COLO829 (cell line): ENCODE measurements around the gene KIF16B.
"Not testable (repeated sequence)": the region's sequence is repeated elsewhere in the genome, so short reads cannot be mapped to it uniquely, and the experiment has no call there.

ENCODE experiments used
- DNase-seq: peaks from one replicate; pipeline ENCODE4 v3.0.0; 2012; ENCODE audit warnings: low spot score

Gene KIF16B

GRCh38 chr20:16522651-16523050, 50.6 kb downstream of the KIF16B start:
- DNase-seq: not testable (repeated sequence)

DNA sequence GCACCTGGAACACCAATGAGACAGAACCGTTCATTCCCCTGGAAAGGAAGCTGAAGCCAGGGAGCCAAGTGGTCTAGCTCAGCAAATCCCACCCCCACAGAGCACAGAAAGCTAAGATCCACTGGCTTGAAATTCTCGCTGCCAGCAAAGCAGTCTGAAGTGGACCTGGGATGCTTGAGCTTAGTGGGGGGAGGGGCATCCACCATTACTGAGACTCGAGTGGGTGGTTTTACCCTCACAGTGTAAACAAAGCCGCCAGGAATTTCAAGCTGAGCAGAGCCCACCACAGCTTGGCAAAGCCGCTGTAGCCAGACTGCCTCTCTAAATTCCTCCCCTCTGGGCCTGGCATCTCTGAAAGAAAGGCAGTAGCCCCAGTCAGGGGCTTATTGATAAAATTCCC, 53.1 kb downstream of the KIF16B start:
- no peak for DNase-seq

DNA sequence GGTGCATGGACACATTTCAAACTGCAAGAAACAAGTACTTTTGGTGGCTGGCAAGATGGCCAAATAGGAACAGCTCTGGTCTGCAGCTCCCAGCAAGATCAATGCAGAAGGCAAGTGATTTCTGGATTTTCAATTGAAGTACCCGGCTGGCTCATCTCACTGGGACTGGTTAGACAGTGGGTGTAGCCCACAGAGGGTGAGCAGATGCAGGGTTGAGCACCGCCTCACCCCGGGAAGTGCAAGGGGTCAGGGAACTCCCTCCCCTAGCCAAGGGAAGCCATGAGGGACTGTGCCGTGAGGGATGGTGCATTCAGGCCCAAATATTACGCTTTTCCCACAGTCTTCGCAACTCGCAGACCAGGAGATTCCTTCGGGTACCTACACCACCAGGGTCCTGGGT, 53.6 kb downstream of the KIF16B start:
- not testable (repeated sequence) for DNase-seq

DNA sequence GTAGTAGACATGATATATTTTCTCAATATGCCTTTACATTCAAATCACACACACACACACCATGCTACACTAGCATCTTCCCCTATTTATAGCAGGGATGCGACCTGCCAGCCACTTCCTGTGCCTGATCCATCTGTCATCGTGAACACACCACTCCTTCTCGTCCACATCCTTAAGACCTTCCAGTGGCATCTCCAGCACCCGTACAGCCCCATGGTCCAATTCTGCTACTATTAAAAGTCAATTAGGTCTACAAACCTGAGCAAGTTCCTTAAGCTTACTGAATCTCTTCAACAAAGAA, 54.5 kb downstream of the KIF16B start:
- no peak for DNase-seq

DNA sequence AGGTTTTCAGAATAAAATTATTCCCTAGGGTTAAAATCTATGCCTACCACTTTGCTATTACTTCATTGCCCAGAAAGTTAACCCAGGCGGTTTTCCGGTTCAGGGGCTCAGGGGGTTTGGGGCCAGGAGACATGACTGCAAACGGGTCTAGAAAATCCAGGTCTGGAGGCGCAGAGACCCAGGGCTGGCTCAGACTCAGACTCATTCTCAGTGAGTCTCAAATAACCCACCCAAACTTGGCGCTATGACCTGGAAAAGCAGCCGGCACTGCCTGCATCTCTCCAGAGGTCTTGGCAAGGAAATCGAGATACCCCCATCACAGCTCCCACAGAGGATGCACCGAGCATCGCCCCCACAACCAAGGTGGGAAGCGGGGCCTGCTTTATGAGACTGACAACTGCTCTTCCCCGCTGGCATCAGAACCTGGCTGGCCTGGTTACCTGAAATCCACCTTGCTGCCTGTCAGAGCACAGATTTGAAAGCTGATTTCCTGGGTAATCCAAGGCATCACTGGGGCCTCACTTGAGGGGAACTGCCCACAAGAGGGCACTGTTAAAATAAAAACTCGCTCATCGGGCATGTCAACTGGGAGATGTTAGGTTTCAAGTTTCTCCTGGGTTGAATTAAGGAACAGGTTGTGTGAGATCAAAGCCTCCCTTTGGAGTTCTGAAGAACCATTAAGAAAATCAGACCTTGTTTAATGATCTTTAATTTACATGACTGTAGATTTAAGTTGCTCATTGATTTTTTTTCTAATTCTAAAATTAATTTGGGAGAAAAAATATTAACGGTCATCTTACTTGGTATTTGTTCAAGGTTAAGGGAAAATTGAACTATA, 55.1 kb downstream of the KIF16B start:
- DNase-seq: peak; percentile 83

- DNase-seq: no peak
Observed at GRCh38 chr20:16516794-16517193, 56.5 kb downstream of the KIF16B start.

DNA sequence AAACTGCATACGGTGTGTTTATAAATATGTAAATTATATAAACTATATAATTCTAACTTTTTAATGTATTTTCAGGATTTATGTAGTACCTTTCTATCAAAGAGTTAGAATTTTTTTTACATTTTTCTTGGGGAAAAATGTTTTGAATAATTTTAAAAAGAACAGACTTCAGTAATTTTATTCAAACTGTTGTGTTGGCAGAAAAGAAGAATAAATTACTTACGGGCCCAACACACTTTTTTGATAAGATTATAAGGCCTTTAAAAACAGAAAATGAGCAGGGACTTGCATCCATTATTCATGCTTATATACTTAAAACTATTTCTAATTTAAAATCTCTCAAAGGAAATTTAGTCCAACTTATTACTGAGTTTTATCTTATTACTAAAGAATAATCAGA, 58.2 kb downstream of the KIF16B start:
- no peak for DNase-seq

DNA sequence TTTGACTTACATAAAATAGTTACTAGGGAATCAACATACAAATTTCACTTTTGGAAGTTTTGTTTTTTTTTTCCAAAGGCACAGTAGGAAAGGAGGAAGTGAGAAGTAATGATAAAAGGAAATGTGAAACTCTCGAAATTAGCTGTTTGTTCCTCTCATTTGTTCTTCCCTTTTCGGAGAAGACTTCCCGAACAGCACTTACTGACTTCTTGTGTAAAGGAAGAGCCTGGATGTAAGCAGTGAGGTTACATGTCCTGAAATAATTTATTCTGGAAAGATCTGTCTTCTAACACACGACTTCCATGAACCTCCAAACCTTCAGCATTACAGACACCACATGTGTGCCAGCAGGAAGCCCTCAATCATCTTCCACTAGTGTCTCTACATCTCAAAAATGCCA, 59.1 kb downstream of the KIF16B start:
- no peak for DNase-seq

GRCh38 chr20:16505894-16506293, 67.4 kb downstream of the KIF16B start:
- DNase-seq: no peak

DNA sequence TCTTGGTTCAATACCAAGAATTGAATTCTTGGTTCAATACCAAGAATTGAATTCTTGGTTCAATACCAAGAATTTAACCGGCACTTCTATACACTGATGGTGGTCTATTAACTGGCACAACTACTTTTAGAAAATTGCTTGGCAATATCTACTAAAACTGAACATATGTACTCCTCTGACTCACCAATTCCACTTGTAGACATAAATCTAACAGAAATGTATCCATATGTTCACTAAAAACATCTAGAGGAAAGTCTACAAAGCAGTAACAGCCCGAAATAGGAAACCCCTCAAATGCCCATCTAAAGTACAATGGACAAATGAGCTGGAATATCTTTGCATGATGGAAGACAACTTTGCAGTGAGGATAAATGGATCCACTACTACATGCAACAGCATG, 71.9 kb downstream of the KIF16B start:
- DNase-seq: no peak

- no peak for DNase-seq
Observed at GRCh38 chr20:16500197-16500596, 73.1 kb downstream of the KIF16B start.

DNA sequence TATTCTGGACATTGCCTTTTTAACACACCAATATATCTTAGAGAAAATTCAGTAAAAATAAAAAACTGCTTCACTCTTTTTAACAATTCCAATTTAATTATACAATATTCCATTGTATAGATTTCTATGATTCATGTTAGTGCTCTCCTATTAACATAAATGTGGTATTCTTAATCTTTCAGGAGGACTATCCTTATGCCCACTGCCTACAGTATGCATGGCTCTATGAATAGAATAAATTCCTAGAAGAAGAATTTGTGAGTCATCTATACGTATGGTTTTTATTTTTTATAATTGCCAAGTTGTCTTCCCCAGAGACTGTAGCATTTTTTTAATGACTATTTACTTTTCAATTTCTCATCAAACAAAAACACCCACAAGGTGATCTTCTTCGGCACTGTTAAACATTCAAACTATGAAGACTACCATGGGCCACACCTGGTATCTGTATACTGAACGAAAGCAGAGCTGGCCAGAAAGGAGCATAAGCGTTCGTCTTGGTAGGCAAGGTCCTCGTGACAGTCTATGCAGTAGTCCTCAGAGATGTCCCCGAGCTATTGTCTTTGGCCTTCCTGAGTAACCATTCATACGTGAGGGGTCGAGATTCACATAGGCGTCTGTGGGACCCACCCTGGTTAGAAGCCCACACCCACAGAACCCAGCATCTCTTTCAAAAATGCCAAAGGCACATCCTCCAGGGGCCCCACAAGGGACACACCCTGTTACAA, 74.6 kb downstream of the KIF16B start:
- no peak for DNase-seq

GRCh38 chr20:16497896-16498295, 75.4 kb downstream of the KIF16B start:
- DNase-seq: no peak

- DNase-seq: no peak
Observed at GRCh38 chr20:16493486-16493885, 79.8 kb downstream of the KIF16B start.

- no peak for DNase-seq
Observed at GRCh38 chr20:16491294-16491905, 81.8 kb downstream of the KIF16B start.

DNA sequence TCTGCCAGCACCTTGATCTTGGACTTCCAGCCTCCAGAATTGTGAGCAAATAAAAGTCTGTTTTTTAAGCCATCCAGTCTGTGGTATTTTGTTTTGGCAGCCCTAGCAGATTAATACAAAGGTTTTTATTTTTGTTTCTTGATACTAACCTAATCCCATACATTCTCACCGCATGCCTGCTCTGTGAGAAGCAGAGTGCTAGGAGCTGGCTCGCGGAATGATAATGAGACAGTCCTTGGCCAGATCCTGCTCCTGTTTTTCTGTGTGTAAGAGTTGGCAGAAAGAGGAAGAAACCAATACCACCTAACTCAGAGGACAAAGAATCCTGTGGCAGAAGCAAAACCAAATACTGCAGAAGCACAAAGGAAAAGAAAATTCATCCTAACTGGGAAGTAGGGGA, 82.6 kb downstream of the KIF16B start:
- no peak for DNase-seq

- DNase-seq: no peak
Observed at GRCh38 chr20:16488616-16489015, 84.6 kb downstream of the KIF16B start.

- no peak for DNase-seq
Observed at GRCh38 chr20:16488086-16488485, 85.2 kb downstream of the KIF16B start.

DNA sequence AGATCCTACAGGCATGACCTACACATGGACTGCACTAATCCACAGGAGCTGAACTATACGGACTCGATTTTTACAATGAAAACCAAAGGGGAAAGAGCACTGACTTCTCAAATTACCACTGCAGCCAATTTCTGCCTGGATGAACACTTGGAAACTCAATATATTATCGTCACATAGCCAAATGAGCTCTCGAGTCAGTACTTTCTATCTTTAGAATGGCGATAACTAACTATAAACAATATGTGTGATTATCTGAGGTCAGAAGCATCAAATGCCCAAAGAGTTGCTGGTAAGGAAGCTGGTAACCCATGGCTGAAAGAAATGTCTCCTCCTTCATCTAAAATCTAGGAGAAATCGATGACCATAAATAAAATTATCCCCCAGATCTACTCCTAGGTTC, 86.7 kb downstream of the KIF16B start:
- no peak for DNase-seq

DNA sequence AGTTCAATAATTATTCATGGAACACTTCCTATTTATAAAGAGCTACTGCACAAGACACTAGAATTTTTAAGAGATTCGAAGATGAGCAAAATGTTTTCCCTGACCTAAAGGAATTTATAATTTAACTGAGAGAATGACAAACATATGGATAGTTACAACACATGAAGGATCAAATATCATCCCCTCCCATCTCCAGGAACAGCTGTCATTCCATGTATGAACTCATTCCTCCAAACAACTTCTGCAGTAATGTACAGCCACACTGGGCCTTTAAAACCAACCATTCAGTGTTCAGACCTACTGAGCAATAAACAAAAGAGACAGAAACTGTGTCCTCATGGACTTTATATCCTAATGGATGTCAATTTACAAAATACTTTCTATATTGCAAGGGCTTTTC, 87.8 kb downstream of the KIF16B start:
- DNase-seq: no peak

- no peak for DNase-seq
Observed at GRCh38 chr20:16483024-16483423, 90.2 kb downstream of the KIF16B start.

GRCh38 chr20:16481977-16482376, 91.3 kb downstream of the KIF16B start:
- DNase-seq: no peak

GRCh38 chr20:16479666-16480065, 93.6 kb downstream of the KIF16B start:
- DNase-seq: no peak
